Spleen (tissue), 7 donors: Measurements from ENCODE around the gene FZD2.

ENCODE experiments used
- CTCF ChIP-seq, 11 experiments: fragments of 200-600 bp in 7 of 11; fragments of 450-650 bp in 4 of 11; sonication (generic) in 4 of 11; IDR thresholded peaks in 8 of 11; conservative IDR thresholded peaks in 3 of 11; 1 replicate in 7 of 11; 2 replicates in 4 of 11; pipeline versions ENCODE4 v1.4.0 to v1.8.0; 2016 to 2021; ENCODE audit warnings: antibody characterized with exemption in 11 of 11, inconsistent platforms in 4 of 11, mild to moderate bottlenecking in 1 of 11
- POLR2A ChIP-seq, 3 donors: fragments of 450-650 bp; IDR thresholded peaks; one replicate each; pipeline ENCODE4 v1.5.1; 2017; ENCODE audit warnings: antibody characterized with exemption in 3 of 3, mild to moderate bottlenecking in 1 of 3
- POLR2AphosphoS5 ChIP-seq, 3 donors: sonication (generic); formaldehyde crosslinking; IDR thresholded peaks; one replicate each; pipeline ENCODE4 v1.5.1; 2017; ENCODE audit warnings: antibody characterized with exemption in 3 of 3
- donor health status: DM: no; HTN: no; CAD: no; lungs with moderate emphysema.
- donor health status: DM: no; HTN: no; CAD: no.
- donor health status: DM: no; HTN: no; CAD: no.

GRCh38 chr17:44604768-44605485 lies 47.6 kb downstream of the FZD2 start:
- TF ChIP-seq CTCF (IDR thresholded peaks at IDR 0.05 in 8 of 11, conservative IDR thresholded peaks at IDR 0.05 in 3 of 11) (no peak), POLR2A (IDR thresholded peaks at IDR 0.05) (no peak), POLR2AphosphoS5 (IDR thresholded peaks at IDR 0.05) (no peak)
